T-cell (primary cell): ENCODE measurements around the gene ZNF74. TPM values are rescaled to one million over a fixed set of nuclear protein-coding genes. Genes with fewer than 3 reads are reported as not detected.
"Not testable (repeated sequence)": the region's sequence is repeated elsewhere in the genome, so short reads cannot be mapped to it uniquely, and the experiment has no call there.

Experiments
- ATAC-seq, 4 experiments: fragments of 200-7000 bp in 3 of 4; fragments of 150-1000 bp in 1 of 4; cut with Tn5 transposase; replicated peaks in 1 of 4; 1 replicate in 3 of 4; 2 replicates in 1 of 4; pipeline ENCODE4 v1.10.0; 2021; ENCODE audit warnings: moderate library complexity in 3 of 4, mild to moderate bottlenecking in 2 of 4, moderate number of reproducible peaks in 1 of 4
- CTCF ChIA-PET, 2 donors: fragments of 300-600 bp; sonication (Branson Sonifier 250); formaldehyde crosslinking; loops; one replicate each; lab custom pipeline; 2022; ENCODE audit warnings: antibody characterized with exemption in 2 of 2; lab: Charles Lee
- POLR2A ChIA-PET, 2 donors: fragments of 300-600 bp; sonication (Branson Sonifier 250); formaldehyde crosslinking; loops; one replicate each; lab custom pipeline; 2022; ENCODE audit warnings: antibody characterized with exemption in 2 of 2; lab: Charles Lee
- DNase-seq, 35 experiments: peaks; one replicate each; pipeline versions ENCODE4 v3.0.0 to v3.0.0-alpha.2; 2013 to 2023
- H3K27ac ChIP-seq: one replicate; pipeline ENCODE4 v1.5.1; 2013; ENCODE audit warnings: low read length
- H3K27me3 ChIP-seq, 2 experiments: replicated peaks in 1 of 2; 1 replicate in 1 of 2; 2 replicates in 1 of 2; pipeline versions ENCODE4 v1.6.1 to v1.7.0; 2013; ENCODE audit warnings: low read length in 1 of 2, mixed read lengths in 1 of 2; ENCODE audit not compliant: control insufficient read depth in 2 of 2, insufficient read depth in 2 of 2; ENCODE audit errors: extremely low read depth in 1 of 2
- H3K36me3 ChIP-seq, 2 donors: 1 replicate in 1 of 2; 2 replicates in 1 of 2; pipeline versions ENCODE4 v1.6.1 to v1.7.0; 2013; ENCODE audit warnings: low read length in 1 of 2; ENCODE audit not compliant: control insufficient read depth in 2 of 2, insufficient read depth in 1 of 2; ENCODE audit errors: extremely low read depth in 1 of 2
- H3K4me1 ChIP-seq, 2 experiments: 1 replicate in 1 of 2; 2 replicates in 1 of 2; pipeline versions ENCODE4 v1.6.1 to v1.7.0; 2013; ENCODE audit warnings: low read length in 2 of 2, mixed read lengths in 1 of 2; ENCODE audit not compliant: insufficient read depth in 2 of 2, control insufficient read depth in 1 of 2; ENCODE audit errors: extremely low read depth in 1 of 2
- H3K4me3 ChIP-seq, 2 donors: 1 replicate in 1 of 2; 2 replicates in 1 of 2; pipeline versions ENCODE4 v1.5.1 to v1.7.0; 2013; ENCODE audit warnings: mild to moderate bottlenecking in 2 of 2, low read length in 1 of 2, moderate library complexity in 1 of 2; ENCODE audit not compliant: control insufficient read depth in 1 of 2; ENCODE audit errors: extremely low read depth in 1 of 2
- H3K9me3 ChIP-seq: 2 replicates; pipeline ENCODE4 v1.7.0; 2013
- H3K27ac Mint-ChIP-seq, 2 donors: one replicate each; pipeline ENCODE4 v1.8.0; 2020 to 2021; ENCODE audit warnings: mild to moderate bottlenecking in 2 of 2, mixed read lengths in 2 of 2
- H3K27me3 Mint-ChIP-seq, 2 donors: one replicate each; pipeline ENCODE4 v1.8.0; 2021 to 2022; ENCODE audit warnings: mixed read lengths in 2 of 2
- H3K36me3 Mint-ChIP-seq: one replicate; pipeline ENCODE4 v1.8.0; 2021; ENCODE audit warnings: mixed read lengths
- H3K4me1 Mint-ChIP-seq, 3 donors: one replicate each; pipeline ENCODE4 v1.8.0; 2020 to 2022; ENCODE audit warnings: mixed read lengths in 3 of 3, mild to moderate bottlenecking in 1 of 3
- H3K4me3 Mint-ChIP-seq, 3 donors: one replicate each; pipeline ENCODE4 v1.8.0; 2020 to 2022; ENCODE audit warnings: mild to moderate bottlenecking in 3 of 3, mixed read lengths in 3 of 3, moderate library complexity in 3 of 3
- H3K9me3 Mint-ChIP-seq, 3 donors: one replicate each; pipeline ENCODE4 v1.8.0; 2020 to 2022; ENCODE audit warnings: mixed read lengths in 3 of 3
- WGBS: methylation state at CpG from one replicate; pipeline ENCODE4 v1.1.5; 2013; ENCODE audit warnings: missing lambda C conversion rate; ENCODE audit not compliant: insufficient coverage; 5-methylcytosine and 5-hydroxymethylcytosine counted together
- total RNA-seq, 35 experiments: library from RNA in 6 of 35; stranded (reverse) in 6 of 35; fragments of 120-200 nt in 1 of 35; gene quantifications; one replicate each; pipeline versions ENCODE4 v1.2.1 to v1.2.4 and lab custom pipeline; 2013 to 2026

ZNF74 gene
- total RNA-seq, 5 donors from 2014 or later (not counting 1 experiment from before 2014, with no cell fraction given), result 6.8 to 19.7 (median 17.3) TPM

DNA sequence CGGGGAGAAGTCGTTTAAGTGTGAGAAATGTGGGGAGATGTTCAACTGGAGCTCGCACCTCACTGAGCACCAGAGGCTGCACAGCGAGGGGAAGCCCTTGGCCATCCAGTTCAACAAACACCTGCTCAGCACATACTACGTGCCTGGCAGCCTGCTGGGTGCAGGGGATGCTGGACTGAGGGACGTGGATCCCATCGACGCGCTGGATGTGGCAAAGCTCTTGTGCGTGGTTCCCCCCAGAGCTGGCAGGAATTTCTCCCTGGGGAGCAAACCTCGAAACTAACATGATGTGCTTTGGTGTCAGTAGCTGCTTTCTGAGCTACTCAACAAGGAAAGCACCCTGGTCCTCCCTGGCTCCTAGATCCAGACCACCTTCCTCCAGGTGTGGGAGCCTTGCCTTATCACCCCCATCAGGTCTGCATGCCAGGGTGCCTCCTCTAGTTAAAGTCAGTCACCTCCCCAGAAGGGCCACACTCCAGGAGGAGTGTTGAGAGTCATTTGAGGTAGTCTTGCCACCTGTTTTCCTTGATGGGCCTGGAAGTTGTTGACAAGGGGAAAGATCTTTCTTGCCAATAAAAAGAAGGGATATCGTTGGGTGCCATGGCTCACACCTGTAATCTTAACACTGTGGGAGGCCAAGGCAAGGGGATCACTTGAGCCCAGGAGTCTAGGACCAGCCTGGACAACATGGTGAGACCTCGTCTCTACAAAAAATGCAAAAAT lies 12.9 kb downstream of the ZNF74 start:
- Histone ChIP-seq H3K36me3 (peaks cover 7 to 25% of the 10 kb centered on the region in 2 donors), H3K27ac (no peak overlapping the region), H3K27me3 (no peaks in the 10 kb centered on the region), H3K4me3 (no peak overlapping the region), H3K4me1 (peaks cover 0 to 18% of the 10 kb centered on the region in 2 experiments), H3K9me3 (no peaks in the 10 kb centered on the region)
- POLR2A ChIA-PET, result no interaction called here
- Mint-ChIP-seq H3K36me3 (peaks cover 25% of the 10 kb centered on the region), H3K27me3 (no peaks in the 10 kb centered on the region), H3K9me3 (no peaks in the 10 kb centered on the region), H3K4me1 (peaks cover 9 to 13% (median 13%) of the 10 kb centered on the region in 3 donors), H3K27ac (no peak overlapping the region), H3K4me3 (no peak overlapping the region)
- DNase-seq (no peak), ATAC-seq (no peak)
- CTCF ChIA-PET, result interaction anchor here in 1 of 2 donors (0.6 kb wide), 1 partner anchor 179 kb away, joined by 4 read pairs; no protein-coding TSS in a partner anchor
- WGBS, result 92% methylated on average over 9 of the region's 13 CpGs

DNA sequence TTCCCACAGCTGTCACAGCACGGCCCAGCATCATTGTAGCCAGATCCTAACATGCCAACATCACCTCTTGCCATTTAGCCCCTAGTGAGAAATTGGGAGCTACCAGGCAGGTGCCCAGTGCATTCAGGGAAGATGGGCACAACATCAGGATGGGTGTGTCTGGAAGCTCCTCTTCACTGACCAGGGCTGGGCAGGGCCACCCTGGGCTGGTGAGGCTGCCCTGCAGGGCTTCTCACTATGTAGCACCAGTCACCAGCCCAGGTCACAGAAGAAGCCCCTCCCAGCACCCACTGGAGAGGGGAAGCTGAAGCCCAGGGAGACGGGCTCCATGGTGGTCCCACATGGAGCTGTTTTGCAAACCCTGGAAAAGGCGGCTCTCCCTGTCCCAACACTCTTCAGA lies 13.9 kb downstream of the ZNF74 start:
- DNase-seq (no peak), ATAC-seq (no peak)
- peaks cover 25% of the 10 kb centered on the region for H3K36me3 Mint-ChIP-seq
- H3K4me1 Mint-ChIP-seq, result peaks cover 8 to 13% (median 13%) of the 10 kb centered on the region in 3 donors
- H3K4me1 ChIP-seq, result peaks cover 0 to 19% of the 10 kb centered on the region in 2 experiments
- no peak overlapping the region for H3K27ac Mint-ChIP-seq
- no peak overlapping the region for H3K4me3 Mint-ChIP-seq
- WGBS, result no CpG with 5 or more reads among the region's 3 CpGs
- H3K9me3 Mint-ChIP-seq, result no peaks in the 10 kb centered on the region
- POLR2A ChIA-PET, result no interaction called here
- H3K9me3 ChIP-seq, result no peaks in the 10 kb centered on the region
- H3K27me3 ChIP-seq, result no peaks in the 10 kb centered on the region
- H3K36me3 ChIP-seq, result peaks cover 7 to 25% of the 10 kb centered on the region in 2 donors
- CTCF ChIA-PET, result interaction anchor here in 1 of 2 donors (0.6 kb wide), 1 partner anchor 403 kb away, joined by 3 read pairs; no protein-coding TSS in a partner anchor
- H3K4me3 ChIP-seq, result no peak overlapping the region
- no peak overlapping the region for H3K27ac ChIP-seq
- H3K27me3 Mint-ChIP-seq, result no peaks in the 10 kb centered on the region

DNA sequence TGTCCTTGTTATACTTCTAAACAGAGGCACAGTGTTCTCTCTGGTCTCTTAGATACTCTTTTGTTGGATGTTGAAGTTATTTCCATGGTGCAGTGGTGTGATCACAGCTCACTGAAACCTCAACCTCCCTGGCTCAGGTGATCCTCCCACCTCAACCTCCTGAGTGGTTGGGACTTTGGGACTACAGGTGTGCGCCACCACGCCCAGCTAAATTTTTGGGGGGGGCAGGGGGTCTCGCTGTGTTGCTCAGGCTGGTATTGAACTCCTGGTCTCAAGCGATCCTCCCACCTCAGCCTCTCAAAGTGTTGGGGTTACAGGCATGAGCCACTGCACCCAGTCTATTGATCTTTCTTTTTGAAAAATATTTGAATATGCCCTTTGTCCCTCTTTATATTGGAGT lies 14.9 kb downstream of the ZNF74 start:
- no peak overlapping the region for H3K4me3 Mint-ChIP-seq
- H3K27me3 Mint-ChIP-seq, result no peaks in the 10 kb centered on the region
- peaks cover under 1 to 2% (median 2%) of the 10 kb centered on the region in 3 donors for H3K4me1 Mint-ChIP-seq
- H3K9me3 Mint-ChIP-seq, result no peaks in the 10 kb centered on the region
- no peak for ATAC-seq
- ChIA-PET POLR2A (no interaction called here), CTCF (interaction anchor here in 1 of 2 donors (0.6 to 1.3 kb wide), 2 partner anchors 10 to 287 kb away, joined by 3 to 9 read pairs; no protein-coding TSS in a partner anchor)
- no CpG with 5 or more reads among the region's 4 CpGs for WGBS
- H3K27ac Mint-ChIP-seq, result no peak overlapping the region
- Histone ChIP-seq H3K36me3 (peaks cover 7 to 25% of the 10 kb centered on the region in 2 donors), H3K27me3 (no peaks in the 10 kb centered on the region), H3K27ac (no peak overlapping the region), H3K4me1 (peaks cover 0 to 8% of the 10 kb centered on the region in 2 experiments), H3K9me3 (no peaks in the 10 kb centered on the region), H3K4me3 (no peak overlapping the region)
- no peak for DNase-seq
- H3K36me3 Mint-ChIP-seq, result peaks cover 15% of the 10 kb centered on the region

- H3K4me3 Mint-ChIP-seq, DNase-seq, H3K4me3 ChIP-seq, H3K27ac ChIP-seq, H3K4me1 Mint-ChIP-seq, H3K4me1 ChIP-seq, ATAC-seq, H3K27me3 ChIP-seq, H3K9me3 ChIP-seq, H3K9me3 Mint-ChIP-seq, H3K27ac Mint-ChIP-seq, POLR2A ChIA-PET, H3K27me3 Mint-ChIP-seq: not testable (repeated sequence)
- H3K36me3 Mint-ChIP-seq, result peaks cover 14% of the 10 kb centered on the region
- H3K36me3 ChIP-seq, result peaks cover 7 to 25% of the 10 kb centered on the region in 2 donors
- WGBS, result no CpG with 5 or more reads among the region's 3 CpGs
- CTCF ChIA-PET, result interaction anchor here in 1 of 2 donors (1.3 kb wide), 1 partner anchor 10 kb away, joined by 9 read pairs; no protein-coding TSS in a partner anchor
Observed at GRCh38 chr22:20409385-20409784, 15.4 kb downstream of the ZNF74 start.

GRCh38 chr22:20412474-20413216 lies 18.7 kb downstream of the ZNF74 start:
- no peak overlapping the region for H3K27ac Mint-ChIP-seq
- H3K36me3 Mint-ChIP-seq, result no peaks in the 10 kb centered on the region
- H3K4me1 ChIP-seq, result peaks cover 0 to 3% of the 10 kb centered on the region in 2 experiments

More at GRCh38 chr22:20412474-20413216, 18.7 kb downstream of the ZNF74 start:
- H3K9me3 Mint-ChIP-seq, result no peaks in the 10 kb centered on the region
- no peaks in the 10 kb centered on the region for H3K4me1 Mint-ChIP-seq
- ChIA-PET POLR2A (no interaction called here), CTCF (interaction anchor here (0.6 kb wide), 2 partner anchors 242 to 695 kb away, joined by 3 to 5 read pairs; no protein-coding TSS in a partner anchor)
- Histone ChIP-seq H3K9me3 (no peaks in the 10 kb centered on the region), H3K4me3 (no peak overlapping the region), H3K27ac (no peak overlapping the region), H3K27me3 (peaks cover 0 to 6% of the 10 kb centered on the region in 2 experiments), H3K36me3 (peaks cover 0 to 2% of the 10 kb centered on the region in 2 donors)
- DNase-seq (no peak), ATAC-seq (no peak)
- WGBS, result 93% methylated on average over 6 of the region's 10 CpGs
- no peak overlapping the region for H3K4me3 Mint-ChIP-seq
- peaks cover 0 to 1% of the 10 kb centered on the region in 2 donors for H3K27me3 Mint-ChIP-seq
